SK-N-SH (cell line): ENCODE results near the gene SLC2A1. TPM values are rescaled to one million over a fixed set of nuclear protein-coding genes. Genes with fewer than 3 reads are reported as not detected.

ENCODE experiments used
- CTCF ChIA-PET: fragments of 300-600, 350-600 bp; formaldehyde crosslinking; extraction: SDS; loops from one replicate; lab custom pipeline; 2021; lab: Yijun Ruan, JAX
- POLR2A ChIA-PET: fragments of 350-600 bp; sonication (Branson Sonifier 250); formaldehyde crosslinking; extraction: SDS; loops from one replicate; lab custom pipeline; 2020; ENCODE audit warnings: antibody characterized with exemption, inconsistent platforms; lab: Yijun Ruan, JAX
- DNase-seq: peaks from one replicate; pipeline ENCODE4 v3.0.0; 2012
- H2AFZ ChIP-seq: fragments of 200-600 bp; sonication (generic); 2 replicates; pipeline ENCODE4 v1.8.1; 2016; ENCODE audit warnings: antibody characterized with exemption, mild to moderate bottlenecking, low read depth
- H3F3A ChIP-seq: fragments of 200-600 bp; sonication (generic); replicated peaks from 2 replicates; pipeline ENCODE3; 2016; ENCODE audit warnings: antibody characterized with exemption, mild to moderate bottlenecking; ENCODE audit not compliant: insufficient read depth
- H3K27ac ChIP-seq, 2 experiments: fragments of 200-500 bp in 1 of 2; fragments of 200-600 bp in 1 of 2; sonication (Bioruptor generic) in 1 of 2; sonication (generic), shearing (Covaris generic) in 1 of 2; 2 replicates each; pipeline versions ENCODE4 v1.5.1 to v1.6.1; 2014 to 2016; ENCODE audit warnings: low read depth in 2 of 2, inconsistent platforms in 1 of 2, low read length in 1 of 2, mild to moderate bottlenecking in 1 of 2, mixed read lengths in 1 of 2
- H3K27me3 ChIP-seq: fragments of 200-600 bp; sonication (generic), shearing (Covaris generic); 2 replicates; pipeline ENCODE4 v1.6.1; 2016; ENCODE audit warnings: mixed run types; ENCODE audit not compliant: insufficient read depth
- H3K36me3 ChIP-seq, 2 experiments: fragments of 200-500 bp in 1 of 2; fragments of 200-600 bp in 1 of 2; sonication (Bioruptor generic) in 1 of 2; sonication (generic) in 1 of 2; replicated peaks in 1 of 2; 2 replicates each; pipeline versions ENCODE3 to v1.5.1; 2014 to 2016; ENCODE audit warnings: low read length in 1 of 2, mild to moderate bottlenecking in 1 of 2; ENCODE audit not compliant: insufficient read depth in 2 of 2, control insufficient read depth in 1 of 2
- H3K4me1 ChIP-seq, 2 experiments: fragments of 200-500 bp in 1 of 2; fragments of 200-600 bp in 1 of 2; sonication (Bioruptor generic) in 1 of 2; sonication (generic), shearing (Covaris generic) in 1 of 2; 2 replicates each; pipeline versions ENCODE4 v1.5.1 to v1.6.1; 2014 to 2016; ENCODE audit warnings: low read depth in 1 of 2, low read length in 1 of 2, mixed run types in 1 of 2; ENCODE audit not compliant: insufficient read depth in 2 of 2, control insufficient read depth in 1 of 2
- H3K4me2 ChIP-seq: fragments of 200-600 bp; sonication (generic), shearing (Covaris generic); 2 replicates; pipeline ENCODE4 v1.6.1; 2017; ENCODE audit warnings: mixed run types
- H3K4me3 ChIP-seq, 2 experiments: fragments of 200-500 bp in 1 of 2; fragments of 200-600 bp in 1 of 2; sonication (Bioruptor generic) in 1 of 2; sonication (generic), shearing (Covaris generic) in 1 of 2; 2 replicates each; pipeline versions ENCODE4 v1.5.1 to v1.8.1; 2014 to 2016; ENCODE audit warnings: low read depth in 2 of 2, inconsistent platforms in 1 of 2, low read length in 1 of 2, mild to moderate bottlenecking in 1 of 2, mixed read lengths in 1 of 2, moderate library complexity in 1 of 2
- H3K79me2 ChIP-seq: fragments of 200-600 bp; sonication (generic); 2 replicates; pipeline ENCODE4 v1.8.1; 2017; ENCODE audit warnings: mild to moderate bottlenecking; ENCODE audit not compliant: insufficient read depth
- H3K9ac ChIP-seq: fragments of 200-600 bp; sonication (generic); 2 replicates; pipeline ENCODE4 v1.6.1; 2017; ENCODE audit warnings: mixed run types
- H3K9me2 ChIP-seq: fragments of 200-600 bp; sonication (generic); 2 replicates; pipeline ENCODE4 v1.6.1; 2017; ENCODE audit warnings: mixed run types
- H3K9me3 ChIP-seq: fragments of 200-600 bp; sonication (generic); 2 replicates; pipeline ENCODE4 v1.6.1; 2017; ENCODE audit warnings: mixed run types, mild to moderate bottlenecking, moderate library complexity
- H4K20me1 ChIP-seq: fragments of 200-600 bp; sonication (generic); 2 replicates; pipeline ENCODE4 v1.6.1; 2017; ENCODE audit warnings: mild to moderate bottlenecking, mixed run types; ENCODE audit not compliant: insufficient read depth
- FOXJ3 ChIP-seq: sonication (generic); formaldehyde crosslinking; IDR thresholded peaks from 2 replicates; pipeline ENCODE4 v1.5.1; 2020; ENCODE audit warnings: mild to moderate bottlenecking, missing genetic modification reagents
- NFIC ChIP-seq: IDR thresholded peaks from 2 replicates; pipeline ENCODE4 v1.4.0; 2012; ENCODE audit warnings: borderline replicate concordance
- NRF1 ChIP-seq: IDR thresholded peaks from 2 replicates; pipeline ENCODE4 v1.6.1; 2012; ENCODE audit warnings: low read depth, mild to moderate bottlenecking, low read length
- RCOR1 ChIP-seq: fragments of 150-350 bp; IDR thresholded peaks from 2 replicates; pipeline ENCODE4 v1.6.1; 2017; ENCODE audit warnings: antibody characterized with exemption, low read length
- RFX5 ChIP-seq: IDR thresholded peaks from 2 replicates; pipeline ENCODE4 v1.6.1; 2012; ENCODE audit warnings: mild to moderate bottlenecking, improper control_type of control experiment, low read length
- RXRA ChIP-seq: IDR thresholded peaks from 2 replicates; pipeline ENCODE4 v1.4.0; 2012; ENCODE audit warnings: low read depth, mild to moderate bottlenecking, borderline replicate concordance
- TCF12 ChIP-seq: IDR thresholded peaks from 2 replicates; pipeline ENCODE4 v1.4.0; 2012
- TEAD4 ChIP-seq: IDR thresholded peaks from 2 replicates; pipeline ENCODE4 v1.4.0; 2012; ENCODE audit warnings: mild to moderate bottlenecking, borderline replicate concordance; ENCODE audit not compliant: insufficient read depth
- WGBS: methylation state at CpG from one replicate; pipeline ENCODE4 v1.1.6; 2017; ENCODE audit warnings: low lambda C conversion rate; 5-methylcytosine and 5-hydroxymethylcytosine counted together
- polyA plus RNA-seq, 3 experiments: library from polyadenylated mRNA; depleted of rRNA; stranded (reverse); fragments of >200 nt; gene quantifications; 2 replicates each; pipeline ENCODE4 v1.2.3, GENCODE V29; 2012
- TF ChIP-seq, protein P1 (sequence below): IDR thresholded peaks from 2 replicates; pipeline ENCODE4 v1.4.0; 2012; ENCODE audit warnings: low read depth
- TF ChIP-seq, protein P2 (sequence below): IDR thresholded peaks from 2 replicates; pipeline ENCODE4; 2012
- TF ChIP-seq, protein P3 (sequence below): IDR thresholded peaks from 2 replicates; pipeline ENCODE4 v1.6.1; 2012; ENCODE audit warnings: mild to moderate bottlenecking, low read depth, low read length, moderate library complexity

Gene SLC2A1
- polyA plus RNA-seq, 1 of the 3 experiments (the other 2 are of a cell fraction): 63.8 TPM

DNA sequence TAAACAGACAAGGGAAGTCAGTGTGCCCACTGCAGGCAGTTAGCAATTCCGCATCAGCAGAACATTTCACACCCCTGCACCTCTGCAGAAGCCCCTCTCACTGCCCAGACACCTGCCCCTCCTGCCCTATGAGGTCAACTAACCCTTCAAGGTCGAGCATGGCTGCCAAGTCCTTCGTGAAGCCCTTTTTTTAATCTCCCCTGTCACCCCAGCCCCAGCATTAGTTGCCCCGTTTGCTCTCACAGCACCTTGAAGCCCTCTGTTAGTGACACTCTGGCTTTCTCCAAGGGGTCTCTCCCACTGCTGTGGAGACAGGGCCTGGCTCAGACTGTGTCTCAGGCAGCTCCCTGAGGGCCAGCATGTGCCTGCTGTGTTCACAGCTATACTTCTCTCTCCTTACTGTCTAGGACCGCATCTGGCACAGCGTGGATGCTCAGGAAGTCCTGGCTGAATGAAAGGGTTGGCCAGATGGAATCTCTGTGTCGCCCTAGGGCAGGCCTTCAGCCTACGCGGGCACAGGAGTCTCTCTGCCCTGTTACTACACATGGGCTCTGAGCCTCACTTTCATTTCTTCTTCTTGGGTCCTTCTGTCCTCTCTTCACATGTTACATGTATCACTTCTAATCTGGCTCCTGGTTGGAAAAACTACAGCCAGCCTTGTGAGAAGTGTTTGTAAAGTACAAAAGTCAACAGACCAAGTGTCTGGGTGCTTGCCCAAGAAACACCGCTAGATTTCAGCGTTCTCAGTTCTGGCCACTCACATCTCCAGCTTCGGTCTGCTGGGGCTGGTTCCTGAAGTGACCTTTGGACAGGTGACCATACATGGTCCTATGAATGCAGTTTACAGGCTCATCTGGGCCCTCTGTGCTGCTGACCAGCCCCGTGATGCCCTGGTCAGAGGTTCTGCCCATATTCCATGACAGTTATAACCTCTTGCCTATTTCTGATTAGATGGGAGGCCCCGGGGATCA lies 19.7 kb downstream of the SLC2A1 start:
- H3K9me2 ChIP-seq: no peaks in the 10 kb centered on the region
- no peak for TF ChIP-seq NFIC
- no peak for TF ChIP-seq RFX5
- no peak for TF ChIP-seq NRF1
- TF ChIP-seq TEAD4: no peak
- TF ChIP-seq RCOR1: no peak
- TF ChIP-seq, protein P1, sequence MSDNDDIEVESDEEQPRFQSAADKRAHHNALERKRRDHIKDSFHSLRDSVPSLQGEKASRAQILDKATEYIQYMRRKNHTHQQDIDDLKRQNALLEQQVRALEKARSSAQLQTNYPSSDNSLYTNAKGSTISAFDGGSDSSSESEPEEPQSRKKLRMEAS: no peak
- TF ChIP-seq RXRA: no peak
- TF ChIP-seq FOXJ3 (CRISPR knock-in tag): no peak
- TF ChIP-seq TCF12: no peak
- TF ChIP-seq, protein P2, sequence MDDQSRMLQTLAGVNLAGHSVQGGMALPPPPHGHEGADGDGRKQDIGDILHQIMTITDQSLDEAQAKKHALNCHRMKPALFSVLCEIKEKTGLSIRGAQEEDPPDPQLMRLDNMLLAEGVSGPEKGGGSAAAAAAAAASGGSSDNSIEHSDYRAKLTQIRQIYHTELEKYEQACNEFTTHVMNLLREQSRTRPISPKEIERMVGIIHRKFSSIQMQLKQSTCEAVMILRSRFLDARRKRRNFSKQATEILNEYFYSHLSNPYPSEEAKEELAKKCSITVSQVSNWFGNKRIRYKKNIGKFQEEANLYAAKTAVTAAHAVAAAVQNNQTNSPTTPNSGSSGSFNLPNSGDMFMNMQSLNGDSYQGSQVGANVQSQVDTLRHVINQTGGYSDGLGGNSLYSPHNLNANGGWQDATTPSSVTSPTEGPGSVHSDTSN: no peak
- TF ChIP-seq, protein P3, sequence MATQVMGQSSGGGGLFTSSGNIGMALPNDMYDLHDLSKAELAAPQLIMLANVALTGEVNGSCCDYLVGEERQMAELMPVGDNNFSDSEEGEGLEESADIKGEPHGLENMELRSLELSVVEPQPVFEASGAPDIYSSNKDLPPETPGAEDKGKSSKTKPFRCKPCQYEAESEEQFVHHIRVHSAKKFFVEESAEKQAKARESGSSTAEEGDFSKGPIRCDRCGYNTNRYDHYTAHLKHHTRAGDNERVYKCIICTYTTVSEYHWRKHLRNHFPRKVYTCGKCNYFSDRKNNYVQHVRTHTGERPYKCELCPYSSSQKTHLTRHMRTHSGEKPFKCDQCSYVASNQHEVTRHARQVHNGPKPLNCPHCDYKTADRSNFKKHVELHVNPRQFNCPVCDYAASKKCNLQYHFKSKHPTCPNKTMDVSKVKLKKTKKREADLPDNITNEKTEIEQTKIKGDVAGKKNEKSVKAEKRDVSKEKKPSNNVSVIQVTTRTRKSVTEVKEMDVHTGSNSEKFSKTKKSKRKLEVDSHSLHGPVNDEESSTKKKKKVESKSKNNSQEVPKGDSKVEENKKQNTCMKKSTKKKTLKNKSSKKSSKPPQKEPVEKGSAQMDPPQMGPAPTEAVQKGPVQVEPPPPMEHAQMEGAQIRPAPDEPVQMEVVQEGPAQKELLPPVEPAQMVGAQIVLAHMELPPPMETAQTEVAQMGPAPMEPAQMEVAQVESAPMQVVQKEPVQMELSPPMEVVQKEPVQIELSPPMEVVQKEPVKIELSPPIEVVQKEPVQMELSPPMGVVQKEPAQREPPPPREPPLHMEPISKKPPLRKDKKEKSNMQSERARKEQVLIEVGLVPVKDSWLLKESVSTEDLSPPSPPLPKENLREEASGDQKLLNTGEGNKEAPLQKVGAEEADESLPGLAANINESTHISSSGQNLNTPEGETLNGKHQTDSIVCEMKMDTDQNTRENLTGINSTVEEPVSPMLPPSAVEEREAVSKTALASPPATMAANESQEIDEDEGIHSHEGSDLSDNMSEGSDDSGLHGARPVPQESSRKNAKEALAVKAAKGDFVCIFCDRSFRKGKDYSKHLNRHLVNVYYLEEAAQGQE: no peak
- no peak overlapping the region for H3K9ac ChIP-seq
- H3K4me1 ChIP-seq: peaks cover 39 to 54% of the 10 kb centered on the region in 2 experiments; a peak in 3 of 4 replicates
- no peak overlapping the region; a peak in 1 of 4 replicates for H3K27ac ChIP-seq
- H3K79me2 ChIP-seq: peaks cover 72% of the 10 kb centered on the region
- H3K9me3 ChIP-seq: no peaks in the 10 kb centered on the region
- POLR2A ChIA-PET: no interaction called here
- no peak overlapping the region for H2AFZ ChIP-seq
- no peak for DNase-seq
- peaks cover 37% of the 10 kb centered on the region for H3F3A ChIP-seq
- WGBS: 92% methylated on average over 14 of the region's 14 CpGs
- no peaks in the 10 kb centered on the region for H4K20me1 ChIP-seq
- H3K27me3 ChIP-seq: no peaks in the 10 kb centered on the region
- H3K36me3 ChIP-seq: peaks cover 23 to 45% of the 10 kb centered on the region in 2 experiments
- no peak overlapping the region for H3K4me3 ChIP-seq
- CTCF ChIA-PET: interaction anchor here (1.7 kb wide), 1 partner anchor 9 kb away, joined by 6 read pairs; no protein-coding TSS in a partner anchor
- H3K4me2 ChIP-seq: no peak overlapping the region
